Activated gamma-delta T cell treated with anti-CD3 and anti-CD28 coated beads, Interleukin-2, amount 50 U/mL, for 16 hours (primary cell): ENCODE measurements around the gene FBN3.

ENCODE experiments used
- DNase-seq: peaks from one replicate; pipeline ENCODE4 v3.0.0-alpha.2; 2020; ENCODE audit warnings: low read depth

Gene FBN3

DNA sequence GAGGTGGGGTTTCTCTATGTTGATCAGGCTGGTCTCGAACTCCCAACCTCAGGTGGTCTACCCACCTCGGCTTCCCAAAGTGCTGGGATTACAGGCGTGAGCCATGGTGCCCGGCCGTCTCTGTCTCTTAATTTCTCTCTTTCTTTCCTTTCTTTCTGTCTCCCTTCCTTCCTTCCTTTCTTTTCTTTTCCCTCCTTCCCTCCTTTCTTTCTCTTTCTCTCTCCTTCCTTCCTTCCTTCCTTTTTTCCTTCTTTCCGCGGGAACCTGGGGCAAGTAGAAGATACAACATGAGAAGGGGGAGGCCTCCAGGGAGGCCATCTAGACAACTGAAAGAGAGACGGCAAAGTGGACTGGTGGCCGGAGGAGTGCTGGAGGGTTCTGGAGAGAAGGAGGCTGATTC, 128.7 kb downstream of the FBN3 start:
- DNase-seq, result no peak

DNA sequence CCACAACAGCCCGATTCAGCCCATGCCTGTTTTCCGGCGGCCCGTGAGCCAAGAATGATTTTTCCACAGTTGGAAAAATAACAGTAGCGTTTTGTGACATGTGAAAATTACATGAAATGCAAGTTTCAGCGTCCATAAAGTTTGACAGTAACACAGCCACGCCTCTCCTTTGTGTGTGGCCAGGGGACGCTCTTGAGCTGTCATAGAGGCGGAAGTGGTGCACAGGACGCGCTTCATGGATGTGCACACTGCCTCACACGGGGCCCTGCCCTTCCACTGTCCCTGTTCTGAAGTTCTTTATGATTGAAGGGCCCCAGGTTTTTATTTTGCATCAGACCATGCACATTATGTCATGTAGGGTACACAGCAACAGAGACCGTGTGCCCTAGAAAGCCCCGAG, 131.6 kb downstream of the FBN3 start:
- no peak for DNase-seq
